HEK293 (cell line): ENCODE results near the gene ANXA3.

Experiments used
- CTCF ChIA-PET: fragments of 350-600 bp; formaldehyde crosslinking; extraction: SDS; loops from one replicate; lab custom pipeline; 2021; ENCODE audit warnings: antibody characterized with exemption; lab: Yijun Ruan, JAX
- POLR2A ChIA-PET: fragments of 300-600 bp; formaldehyde crosslinking; extraction: SDS; loops from one replicate; lab custom pipeline; 2020; ENCODE audit warnings: antibody characterized with exemption, inconsistent platforms; lab: Yijun Ruan, JAX
- H3K27ac ChIP-seq: fragments of 200-500 bp; sonication (Bioruptor generic); 2 replicates; pipeline ENCODE4 v1.5.1; 2014; ENCODE audit warnings: low read depth, low read length, control low read depth, inconsistent platforms; ENCODE audit errors: extremely low read depth
- H3K36me3 ChIP-seq, 2 experiments: fragments of 200-500 bp in 1 of 2; sonication (Bioruptor generic) in 1 of 2; 1 replicate in 1 of 2; 2 replicates in 1 of 2; pipeline ENCODE4 v1.5.1; 2014 to 2017; ENCODE audit warnings: inconsistent platforms in 2 of 2, low read length in 2 of 2; ENCODE audit not compliant: control insufficient read depth in 2 of 2, insufficient read depth in 1 of 2
- H3K4me1 ChIP-seq: fragments of 200-500 bp; sonication (Bioruptor generic); 2 replicates; pipeline ENCODE4 v1.5.1; 2014; ENCODE audit warnings: mild to moderate bottlenecking, low read length, inconsistent platforms; ENCODE audit not compliant: control insufficient read depth, insufficient read depth
- H3K4me3 ChIP-seq: 2 replicates; pipeline ENCODE4 v1.5.1; 2011; ENCODE audit warnings: low read depth, mild to moderate bottlenecking, control low read depth, low read length, moderate library complexity
- H3K9me3 ChIP-seq: fragments of 200-500 bp; sonication (Bioruptor generic); 2 replicates; pipeline ENCODE4 v1.5.1; 2014; ENCODE audit warnings: low read depth, low read length, inconsistent platforms; ENCODE audit not compliant: control insufficient read depth, insufficient read depth
- BCL11A ChIP-seq: fragments of 450-650 bp; formaldehyde crosslinking; IDR thresholded peaks from 2 replicates; pipeline ENCODE4 v1.5.1; 2016; ENCODE audit warnings: low read depth, missing biosample characterization, missing genetic modification characterization
- GLIS2 ChIP-seq: fragments of 450-650 bp; formaldehyde crosslinking; IDR thresholded peaks from 2 replicates; pipeline ENCODE4 v1.5.1; 2016; ENCODE audit warnings: missing biosample characterization, missing genetic modification characterization
- HIC1 ChIP-seq: fragments of 450-650 bp; formaldehyde crosslinking; IDR thresholded peaks from 2 replicates; pipeline ENCODE4 v1.5.1; 2016; ENCODE audit warnings: missing biosample characterization, missing genetic modification characterization
- INSM2 ChIP-seq: fragments of 450-650 bp; formaldehyde crosslinking; IDR thresholded peaks from 2 replicates; pipeline ENCODE4 v1.5.1; 2016; ENCODE audit warnings: missing biosample characterization, missing genetic modification characterization
- PRDM10 ChIP-seq: fragments of 450-650 bp; formaldehyde crosslinking; IDR thresholded peaks from 2 replicates; pipeline ENCODE4 v1.5.1; 2016; ENCODE audit warnings: missing biosample characterization, missing genetic modification characterization
- TSHZ1 ChIP-seq: fragments of 450-650 bp; formaldehyde crosslinking; IDR thresholded peaks from 2 replicates; pipeline ENCODE4 v1.5.1; 2016; ENCODE audit warnings: missing biosample characterization, missing genetic modification characterization, borderline replicate concordance
- ZBTB1 ChIP-seq: fragments of 450-650 bp; formaldehyde crosslinking; IDR thresholded peaks from 2 replicates; pipeline ENCODE4 v1.5.1; 2016; ENCODE audit warnings: missing biosample characterization, missing genetic modification characterization
- ZBTB26 ChIP-seq: fragments of 450-650 bp; formaldehyde crosslinking; optimal IDR thresholded peaks from 2 replicates; pipeline ENCODE3; 2016; ENCODE audit warnings: missing biosample characterization, mild to moderate bottlenecking, missing genetic modification characterization
- ZNF274 ChIP-seq, 2 experiments: fragments of 200-500 bp in 1 of 2; fragments of 450-650 bp in 1 of 2; sonication (Bioruptor generic) in 1 of 2; formaldehyde crosslinking in 1 of 2; IDR thresholded peaks; 2 replicates each; pipeline versions ENCODE4 v1.5.1 to v1.6.1; 2014 to 2016; ENCODE audit warnings: borderline replicate concordance in 1 of 2, inconsistent platforms in 1 of 2, low read length in 1 of 2, missing biosample characterization in 1 of 2, missing genetic modification characterization in 1 of 2
- ZNF433 ChIP-seq: fragments of 450-650 bp; formaldehyde crosslinking; IDR thresholded peaks from 2 replicates; pipeline ENCODE4 v1.5.1; 2016; ENCODE audit warnings: missing biosample characterization, missing genetic modification characterization, low read depth
- ZNF501 ChIP-seq: fragments of 450-650 bp; formaldehyde crosslinking; IDR thresholded peaks from 2 replicates; pipeline ENCODE4 v1.5.1; 2016; ENCODE audit warnings: missing biosample characterization, missing genetic modification characterization
- ZNF521 ChIP-seq: fragments of 450-650 bp; formaldehyde crosslinking; IDR thresholded peaks from 2 replicates; pipeline ENCODE4 v1.5.1; 2017; ENCODE audit warnings: missing biosample characterization, mild to moderate bottlenecking, missing genetic modification characterization
- ZNF621 ChIP-seq: fragments of 450-650 bp; formaldehyde crosslinking; IDR thresholded peaks from 2 replicates; pipeline ENCODE4 v1.5.1; 2017; ENCODE audit warnings: missing biosample characterization, missing genetic modification characterization
- TF ChIP-seq, protein P1 (sequence below): fragments of 450-650 bp; formaldehyde crosslinking; IDR thresholded peaks from 2 replicates; pipeline ENCODE4 v1.5.1; 2016; ENCODE audit warnings: missing biosample characterization, missing genetic modification characterization
- TF ChIP-seq, protein P2 (sequence below): fragments of 450-650 bp; formaldehyde crosslinking; IDR thresholded peaks from 2 replicates; pipeline ENCODE4 v1.5.1; 2016; ENCODE audit warnings: missing biosample characterization, missing genetic modification characterization
- TF ChIP-seq, protein P3 (sequence below): fragments of 450-650 bp; formaldehyde crosslinking; IDR thresholded peaks from 2 replicates; pipeline ENCODE4 v1.5.1; 2016; ENCODE audit warnings: missing biosample characterization, missing genetic modification characterization

The ANXA3 gene

GRCh38 chr4:78560296-78560963, 8.9 kb downstream of the ANXA3 start (continued):
- TF ChIP-seq, protein P1, sequence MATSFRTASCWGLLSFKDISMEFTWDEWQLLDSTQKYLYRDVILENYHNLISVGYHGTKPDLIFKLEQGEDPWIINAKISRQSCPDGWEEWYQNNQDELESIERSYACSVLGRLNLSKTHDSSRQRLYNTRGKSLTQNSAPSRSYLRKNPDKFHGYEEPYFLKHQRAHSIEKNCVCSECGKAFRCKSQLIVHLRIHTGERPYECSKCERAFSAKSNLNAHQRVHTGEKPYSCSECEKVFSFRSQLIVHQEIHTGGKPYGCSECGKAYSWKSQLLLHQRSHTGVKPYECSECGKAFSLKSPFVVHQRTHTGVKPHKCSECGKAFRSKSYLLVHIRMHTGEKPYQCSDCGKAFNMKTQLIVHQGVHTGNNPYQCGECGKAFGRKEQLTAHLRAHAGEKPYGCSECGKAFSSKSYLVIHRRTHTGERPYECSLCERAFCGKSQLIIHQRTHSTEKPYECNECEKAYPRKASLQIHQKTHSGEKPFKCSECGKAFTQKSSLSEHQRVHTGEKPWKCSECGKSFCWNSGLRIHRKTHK (tag by site-specific recombination): no peak
- no peak for TF ChIP-seq HIC1 (tag by site-specific recombination)
- TF ChIP-seq, protein P2, sequence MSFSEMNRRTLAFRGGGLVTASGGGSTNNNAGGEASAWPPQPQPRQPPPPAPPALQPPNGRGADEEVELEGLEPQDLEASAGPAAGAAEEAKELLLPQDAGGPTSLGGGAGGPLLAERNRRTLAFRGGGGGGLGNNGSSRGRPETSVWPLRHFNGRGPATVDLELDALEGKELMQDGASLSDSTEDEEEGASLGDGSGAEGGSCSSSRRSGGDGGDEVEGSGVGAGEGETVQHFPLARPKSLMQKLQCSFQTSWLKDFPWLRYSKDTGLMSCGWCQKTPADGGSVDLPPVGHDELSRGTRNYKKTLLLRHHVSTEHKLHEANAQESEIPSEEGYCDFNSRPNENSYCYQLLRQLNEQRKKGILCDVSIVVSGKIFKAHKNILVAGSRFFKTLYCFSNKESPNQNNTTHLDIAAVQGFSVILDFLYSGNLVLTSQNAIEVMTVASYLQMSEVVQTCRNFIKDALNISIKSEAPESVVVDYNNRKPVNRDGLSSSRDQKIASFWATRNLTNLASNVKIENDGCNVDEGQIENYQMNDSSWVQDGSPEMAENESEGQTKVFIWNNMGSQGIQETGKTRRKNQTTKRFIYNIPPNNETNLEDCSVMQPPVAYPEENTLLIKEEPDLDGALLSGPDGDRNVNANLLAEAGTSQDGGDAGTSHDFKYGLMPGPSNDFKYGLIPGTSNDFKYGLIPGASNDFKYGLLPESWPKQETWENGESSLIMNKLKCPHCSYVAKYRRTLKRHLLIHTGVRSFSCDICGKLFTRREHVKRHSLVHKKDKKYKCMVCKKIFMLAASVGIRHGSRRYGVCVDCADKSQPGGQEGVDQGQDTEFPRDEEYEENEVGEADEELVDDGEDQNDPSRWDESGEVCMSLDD (tag by site-specific recombination): no peak
- no peak for TF ChIP-seq ZNF274 (IDR thresholded peaks at IDR 0.05; ENCODE audit: low read length)
- no peak for TF ChIP-seq ZNF274 (tag by site-specific recombination; IDR thresholded peaks at IDR 0.05; ENCODE audit: borderline replicate concordance)
- TF ChIP-seq, protein P3, sequence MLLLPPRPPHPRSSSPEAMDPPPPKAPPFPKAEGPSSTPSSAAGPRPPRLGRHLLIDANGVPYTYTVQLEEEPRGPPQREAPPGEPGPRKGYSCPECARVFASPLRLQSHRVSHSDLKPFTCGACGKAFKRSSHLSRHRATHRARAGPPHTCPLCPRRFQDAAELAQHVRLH: no peak
- TF ChIP-seq ZNF501: no peak
- no peak for TF ChIP-seq ZNF621
- TF ChIP-seq GLIS2 (tag by site-specific recombination): no peak

DNA sequence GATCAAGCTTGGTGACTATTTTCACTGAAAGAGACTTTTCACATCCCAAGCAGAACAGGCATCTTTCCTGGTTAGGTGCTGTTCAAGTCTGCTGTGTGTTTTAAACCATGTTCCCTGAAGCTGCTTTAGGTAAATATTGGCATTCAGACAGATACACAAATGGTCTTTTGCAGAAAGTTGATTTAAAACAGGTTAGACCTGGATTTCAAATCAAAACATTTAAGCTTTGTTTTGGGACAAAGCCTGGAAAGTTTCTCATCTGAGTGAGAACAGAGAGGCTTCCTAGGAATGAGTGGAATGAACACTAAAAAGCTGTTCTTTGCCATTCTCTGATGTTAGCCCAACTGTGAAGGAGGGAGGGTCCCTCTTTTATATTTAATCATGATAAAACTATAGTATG, 10.1 kb downstream of the ANXA3 start:
- ChIA-PET CTCF (interaction anchor here (1.2 kb wide), 2 partner anchors 45 to 568 kb away, joined by 3 to 5 read pairs; no protein-coding TSS in a partner anchor), POLR2A (interaction anchor here (1.3 kb wide), 1 partner anchor 9 kb away, joined by 3 read pairs; no protein-coding TSS in a partner anchor)
- no peak overlapping the region for H3K27ac ChIP-seq
- TF ChIP-seq ZBTB1 (tag by site-specific recombination) (no peak), INSM2 (tag by site-specific recombination) (no peak), TSHZ1 (tag by site-specific recombination) (no peak), ZNF433 (tag by site-specific recombination) (no peak), ZBTB26 (no peak), ZNF521 (no peak), PRDM10 (tag by site-specific recombination) (no peak), BCL11A (tag by site-specific recombination) (no peak)

More for the DNA sequence above, 10.1 kb downstream of the ANXA3 start:
- Histone ChIP-seq H3K4me3 (no peak overlapping the region), H3K9me3 (no peaks in the 10 kb centered on the region), H3K4me1 (no peaks in the 10 kb centered on the region), H3K36me3 (no peaks in the 10 kb centered on the region)
